ENCODE measurements around the gene KLF4. TPM values are rescaled to one million over a fixed set of nuclear protein-coding genes. Genes with fewer than 3 reads are reported as not detected.

KLF4 gene
- polyA plus RNA-seq, 3 donors = 36.6 to 512 (median 37.2) TPM

GRCh38 chr9:107466826-107467225, 22.7 kb downstream of the KLF4 start:
- no peak overlapping the region for H3K4me3 Mint-ChIP-seq
- no peak overlapping the region for H3K27ac Mint-ChIP-seq
- peaks cover 5 to 14% (median 8%) of the 10 kb centered on the region in 3 donors for H3K27me3 Mint-ChIP-seq (ENCODE audit: low read depth in 3 of 3)
- Histone ChIP-seq H3K4me3 (replicated peaks in 1 of 3; ENCODE audit: low read depth in 2 of 3, low read length in 3 of 3) (no peak overlapping the region), H3K4me2 (replicated peaks; ENCODE audit: extremely low read depth, low read length, poor library complexity, severe bottlenecking) (no peak overlapping the region), H3K9me3 (replicated peaks in 1 of 2; ENCODE audit: control insufficient read depth in 1 of 2, insufficient read depth in 1 of 2, low read length in 2 of 2) (no peaks in the 10 kb centered on the region), H2AFZ (ENCODE audit: insufficient read depth, low read depth, low read length, poor library complexity, severe bottlenecking) (no peak overlapping the region), H3K27me3 (ENCODE audit: control insufficient read depth in 2 of 2, insufficient read depth in 2 of 2, low read length in 2 of 2) (no peaks in the 10 kb centered on the region), H3K9ac (ENCODE audit: insufficient read depth, low read length, poor library complexity, severe bottlenecking) (no peak overlapping the region), H3K79me2 (ENCODE audit: insufficient read depth, low read length) (no peaks in the 10 kb centered on the region), H3K36me3 (replicated peaks in 1 of 2; ENCODE audit: control insufficient read depth in 1 of 2, insufficient read depth in 2 of 2, low read length in 2 of 2) (no peaks in the 10 kb centered on the region), H3K4me1 (ENCODE audit: control insufficient read depth in 1 of 2, insufficient read depth in 2 of 2, low read length in 2 of 2) (peaks cover 10 to 18% of the 10 kb centered on the region in 2 donors), H4K20me1 (ENCODE audit: insufficient read depth, low read length) (no peaks in the 10 kb centered on the region), H3K27ac (ENCODE audit: low read depth in 1 of 2, low read length in 2 of 2) (no peak overlapping the region)
- H3K36me3 Mint-ChIP-seq = peaks cover 0 to 2% of the 10 kb centered on the region in 2 donors
- no peaks in the 10 kb centered on the region for H3K9me3 Mint-ChIP-seq
- no CpG with 5 or more reads among the region's 2 CpGs for WGBS (ENCODE audit: insufficient coverage)
- intact Hi-C loops (cut with micrococcal nuclease) = loop anchor here (5.0 to 10.0 kb wide), 4 partner anchors 805 to 1295 kb away; no protein-coding TSS in a partner anchor
- DNase-seq = no peak
- peaks cover 18% of the 10 kb centered on the region for H3K4me1 Mint-ChIP-seq
- no peak for TF ChIP-seq CTCF (IDR thresholded peaks at IDR 0.05)

- H3K27me3 ChIP-seq (ENCODE audit: control insufficient read depth in 2 of 2, insufficient read depth in 2 of 2, low read length in 2 of 2) = no peaks in the 10 kb centered on the region
- Mint-ChIP-seq H3K36me3 (peaks cover 0 to 2% of the 10 kb centered on the region in 2 donors), H3K9me3 (no peaks in the 10 kb centered on the region), H3K4me3 (peak overlapping the region; percentile 87 to 93), H3K27me3 (ENCODE audit: low read depth in 3 of 3) (peaks cover 5 to 14% (median 11%) of the 10 kb centered on the region in 3 donors), H3K27ac (peak overlapping the region in 6 of 7 donors; percentile 77 to 93 (median 81)), H3K4me1 (peaks cover 18% of the 10 kb centered on the region)
- TF ChIP-seq CTCF (IDR thresholded peaks at IDR 0.05) = peak; percentile 98
- DNase-seq = peak; percentile 69 to 82 (median 78)
- peak overlapping the region in 1 of 2 donors; percentile 79 for H3K27ac ChIP-seq (ENCODE audit: low read depth in 1 of 2, low read length in 2 of 2)
- no peaks in the 10 kb centered on the region for H3K79me2 ChIP-seq (ENCODE audit: insufficient read depth, low read length)
- H3K36me3 ChIP-seq (replicated peaks in 1 of 2; ENCODE audit: control insufficient read depth in 1 of 2, insufficient read depth in 2 of 2, low read length in 2 of 2) = no peaks in the 10 kb centered on the region
- H2AFZ ChIP-seq (ENCODE audit: insufficient read depth, low read depth, low read length, poor library complexity, severe bottlenecking) = peak overlapping the region; percentile 98
- WGBS (ENCODE audit: insufficient coverage) = 4% methylated on average over 68 of the region's 75 CpGs
- H3K4me3 ChIP-seq (replicated peaks in 1 of 3; ENCODE audit: low read depth in 2 of 3, low read length in 3 of 3) = peak overlapping the region; percentile 71 to 95 (median 89)
- intact Hi-C loops (cut with micrococcal nuclease) = loop anchor here (5.0 to 10.0 kb wide), 4 partner anchors 807 to 1297 kb away; no protein-coding TSS in a partner anchor
- H3K9me3 ChIP-seq (replicated peaks in 1 of 2; ENCODE audit: control insufficient read depth in 1 of 2, insufficient read depth in 1 of 2, low read length in 2 of 2) = no peaks in the 10 kb centered on the region
- H3K9ac ChIP-seq (ENCODE audit: insufficient read depth, low read length, poor library complexity, severe bottlenecking) = peak overlapping the region; percentile 76
- H3K4me1 ChIP-seq (ENCODE audit: control insufficient read depth in 1 of 2, insufficient read depth in 2 of 2, low read length in 2 of 2) = peaks cover 10 to 18% of the 10 kb centered on the region in 2 donors
- no peaks in the 10 kb centered on the region for H4K20me1 ChIP-seq (ENCODE audit: insufficient read depth, low read length)
- peak overlapping the region; percentile 97 for H3K4me2 ChIP-seq (replicated peaks; ENCODE audit: extremely low read depth, low read length, poor library complexity, severe bottlenecking)
These were observed 23.8 kb downstream of the KLF4 start for GRCh38 chr9:107465467-107466451.

Measured in CD14-positive monocyte (primary cell).